HG02763 (cell line): ENCODE data around the gene SSPN.

Experiments used
- ATAC-seq: cut with Tn5 transposase; IDR thresholded peaks from one replicate; pipeline ENCODE4 v1.9.1; 2021; ENCODE audit warnings: mild to moderate bottlenecking, moderate library complexity; ENCODE audit not compliant: unreplicated experiment

SSPN gene

DNA sequence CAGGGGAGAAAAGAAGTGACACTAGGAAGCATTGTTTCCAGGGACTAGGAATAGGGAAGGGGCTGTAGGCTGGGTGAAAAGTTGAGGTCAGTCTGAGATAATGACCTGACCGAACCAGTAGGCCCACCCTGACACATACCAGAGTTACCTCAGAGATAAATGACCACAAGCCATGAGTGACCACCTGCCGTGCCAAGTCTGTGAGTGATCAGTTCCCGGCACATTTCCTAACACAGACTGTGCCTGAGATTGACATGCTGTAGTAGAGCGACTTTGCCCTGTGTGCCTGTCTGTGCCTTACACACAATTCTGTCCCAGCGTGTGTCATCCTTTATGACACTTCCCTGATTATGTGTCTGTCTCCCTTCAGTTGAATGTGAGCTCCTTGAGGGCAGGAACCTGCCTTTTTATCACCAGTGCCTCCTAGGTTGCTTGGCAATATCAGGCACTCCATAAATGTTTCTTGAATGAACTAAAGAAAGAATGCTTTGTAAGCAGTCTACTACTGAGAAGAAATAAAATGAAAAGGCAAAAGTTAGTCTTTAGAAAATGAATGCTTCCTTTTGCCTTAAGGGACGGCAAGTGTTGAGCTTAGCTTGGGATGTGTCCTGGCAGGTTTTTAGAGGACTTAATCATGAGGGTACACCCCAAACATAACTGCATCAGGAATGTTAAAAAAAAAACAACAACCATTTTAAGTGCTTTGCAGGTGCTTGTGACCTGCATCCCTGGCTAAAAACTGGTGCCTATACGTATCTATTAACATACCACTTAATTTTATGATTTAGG is 9.6 kb upstream of the SSPN start:
- ATAC-seq: no peak

DNA sequence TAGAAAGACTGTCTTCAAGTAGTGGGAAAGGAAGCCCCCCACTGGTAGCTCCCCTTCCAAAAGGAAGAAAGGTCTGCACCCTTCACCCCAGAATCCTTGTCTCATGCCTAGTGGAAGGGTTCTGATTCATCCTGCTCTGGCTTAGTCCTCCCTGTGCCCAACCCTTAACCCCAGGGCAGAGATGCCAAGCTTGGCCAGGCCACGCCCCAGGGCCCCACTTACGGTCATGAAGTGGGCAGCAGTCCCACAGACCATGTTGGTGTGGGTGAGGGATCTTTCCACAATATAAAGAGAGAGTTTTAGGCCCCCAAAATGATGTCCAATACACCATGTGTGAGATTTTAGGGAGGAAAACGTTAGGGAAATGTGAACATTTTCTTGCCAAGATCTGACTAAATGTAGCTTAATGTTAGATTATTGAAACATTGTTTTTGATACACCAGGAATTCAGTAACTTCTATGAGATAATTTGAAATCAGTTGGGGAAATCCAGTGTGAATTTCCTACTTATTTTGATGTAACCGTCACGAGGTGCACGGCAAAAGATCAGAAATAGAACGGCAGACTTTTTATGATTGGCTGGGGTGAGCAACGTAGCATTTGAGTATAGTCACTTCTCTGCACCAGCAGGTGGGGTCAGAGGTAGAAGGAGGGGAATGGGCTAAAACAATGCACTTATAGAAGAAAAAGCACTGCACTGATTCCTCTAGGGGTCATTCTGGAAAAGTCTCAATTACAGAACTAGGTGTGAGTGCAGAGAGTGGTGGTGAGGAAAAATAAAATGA is 8.2 kb upstream of the SSPN start:
- ATAC-seq: no peak

DNA sequence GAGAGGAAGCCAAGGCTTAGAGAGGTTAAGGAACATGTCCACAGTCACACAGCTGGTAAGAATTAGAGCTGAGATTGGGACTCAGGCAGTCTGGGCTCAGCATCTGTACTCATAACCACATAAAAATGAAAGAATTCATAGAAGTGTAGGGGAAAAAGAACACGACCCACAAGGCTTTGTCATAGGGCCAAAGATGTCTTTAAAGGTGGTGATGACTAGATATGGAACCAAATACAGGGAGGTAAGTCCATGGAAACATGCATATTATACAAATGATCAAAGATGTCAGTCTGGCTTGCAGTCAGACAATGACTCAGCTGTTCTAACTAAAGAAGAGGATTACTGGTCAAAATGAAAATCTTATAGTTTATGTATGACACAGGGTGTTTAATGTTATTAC is 7.2 kb upstream of the SSPN start:
- no peak for ATAC-seq

DNA sequence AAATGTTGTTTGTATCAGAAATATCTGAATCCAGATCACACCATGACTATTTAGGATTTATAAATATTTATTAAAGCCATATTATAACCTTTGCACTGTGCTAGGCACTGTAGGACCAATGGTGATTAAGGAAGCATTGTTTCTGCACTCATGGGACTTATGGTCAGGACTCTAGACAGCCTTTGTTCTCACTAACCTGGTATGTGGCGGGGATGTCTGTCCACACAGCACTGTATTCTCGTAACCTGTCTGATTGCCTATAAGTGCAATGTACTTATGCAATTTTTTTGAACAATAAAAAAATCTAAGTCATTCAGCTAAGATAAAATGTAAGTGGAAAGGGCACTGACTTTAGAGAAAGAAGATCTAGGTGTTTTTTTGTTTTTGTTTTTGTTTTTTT is 6.7 kb upstream of the SSPN start:
- no peak for ATAC-seq

DNA sequence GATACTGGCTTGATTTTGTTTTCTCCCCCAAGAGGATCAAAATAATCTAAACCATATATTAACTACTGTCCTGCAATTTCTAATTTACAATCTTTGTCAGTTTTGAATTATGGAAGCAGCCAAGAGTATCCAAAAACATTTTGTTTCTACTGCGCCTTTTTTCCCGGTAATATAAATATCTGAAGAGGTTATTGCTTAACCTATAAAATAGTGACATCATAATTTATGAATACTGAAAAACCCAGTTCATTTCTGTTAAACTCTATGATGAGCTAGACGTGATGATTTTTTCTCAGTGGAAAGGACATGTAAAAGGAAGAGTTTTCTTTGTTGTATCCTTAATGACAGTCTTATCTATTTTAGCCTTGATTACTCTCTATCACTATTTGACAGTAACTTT is 3.2 kb upstream of the SSPN start:
- ATAC-seq: no peak

DNA sequence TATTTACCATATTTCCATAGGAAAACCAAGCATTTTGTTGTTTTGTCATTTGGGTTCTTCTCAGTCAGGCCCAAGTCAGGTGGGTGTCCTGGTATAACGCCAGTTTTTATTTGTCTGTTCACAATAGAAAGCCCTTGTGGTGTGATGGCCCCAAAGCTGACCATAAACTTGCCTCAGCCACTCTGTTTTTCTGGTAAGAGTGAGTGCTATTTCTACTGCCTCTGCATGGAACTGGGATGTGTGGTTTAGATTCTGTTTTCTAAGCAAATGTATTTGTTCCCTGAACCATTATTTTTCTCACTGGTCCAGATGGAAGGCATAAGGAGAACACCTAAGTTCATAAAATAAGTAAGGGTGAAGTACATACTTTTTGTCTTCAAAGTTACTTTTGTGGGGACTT is 1.8 kb upstream of the SSPN start:
- no peak for ATAC-seq

DNA sequence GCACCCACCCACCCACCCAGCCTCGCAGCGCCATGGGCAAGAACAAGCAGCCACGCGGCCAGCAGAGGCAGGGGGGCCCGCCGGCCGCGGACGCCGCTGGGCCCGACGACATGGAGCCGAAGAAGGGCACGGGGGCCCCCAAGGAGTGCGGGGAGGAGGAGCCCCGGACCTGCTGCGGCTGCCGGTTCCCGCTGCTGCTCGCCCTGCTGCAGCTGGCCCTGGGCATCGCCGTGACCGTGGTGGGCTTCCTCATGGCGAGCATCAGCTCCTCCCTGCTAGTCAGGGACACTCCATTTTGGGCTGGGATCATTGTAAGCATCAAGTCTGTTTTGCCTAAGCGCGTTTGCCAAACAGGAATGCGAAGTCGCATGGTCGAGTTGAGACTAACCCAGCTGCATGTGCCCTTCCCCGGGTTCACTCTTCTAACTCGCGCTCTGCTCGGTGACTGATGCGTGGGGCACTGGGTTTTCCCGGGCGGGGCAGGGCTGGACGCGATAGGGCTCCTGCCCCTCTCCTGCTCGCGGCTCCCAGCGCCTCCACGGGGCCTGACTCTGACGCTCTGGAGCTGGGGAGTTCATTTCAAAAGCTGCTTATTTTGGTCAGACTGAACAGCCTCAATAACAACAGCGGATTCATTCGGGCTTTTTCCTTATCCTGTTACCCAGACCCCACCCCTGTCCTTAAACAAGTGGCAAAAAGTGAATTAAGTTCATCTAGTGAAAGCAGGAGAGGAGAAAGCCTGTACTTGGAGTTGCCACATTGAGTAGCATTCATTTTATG is 458 bp downstream of the SSPN start:
- peak; percentile 63 for ATAC-seq

DNA sequence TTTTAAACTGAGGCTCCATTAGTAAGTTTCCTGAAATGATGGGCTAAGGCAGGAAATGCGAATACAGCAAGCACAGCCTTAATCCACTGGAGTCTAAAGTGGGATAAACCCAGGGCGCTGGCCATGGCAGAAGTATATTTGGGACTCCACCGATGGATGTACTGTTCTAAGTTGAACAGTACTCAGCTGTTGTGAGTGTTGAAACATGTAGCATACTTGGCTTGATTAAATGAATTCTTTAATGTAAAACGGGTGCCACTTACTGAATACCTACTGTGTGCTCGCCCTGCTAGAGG is 996 bp downstream of the SSPN start:
- no peak for ATAC-seq

DNA sequence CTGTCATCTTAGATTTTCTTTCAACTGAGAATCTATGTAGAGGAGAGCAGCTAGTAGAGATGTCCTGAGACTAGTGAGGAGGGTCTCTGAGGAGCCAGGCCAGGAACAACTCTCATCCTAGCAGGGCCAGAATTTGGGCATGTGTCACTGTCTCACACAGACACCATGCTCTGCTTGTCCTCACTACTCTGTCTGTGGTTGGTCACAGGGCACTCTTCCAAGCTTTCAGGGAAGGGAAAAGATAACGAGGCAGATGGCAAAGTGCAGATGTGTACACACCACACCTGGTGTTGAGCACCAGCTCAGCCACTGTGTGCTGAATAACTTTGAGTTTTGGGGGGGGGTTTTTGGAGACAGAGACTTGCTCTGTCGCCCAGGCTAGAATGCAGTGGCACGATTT is 2.5 kb downstream of the SSPN start:
- no peak for ATAC-seq

DNA sequence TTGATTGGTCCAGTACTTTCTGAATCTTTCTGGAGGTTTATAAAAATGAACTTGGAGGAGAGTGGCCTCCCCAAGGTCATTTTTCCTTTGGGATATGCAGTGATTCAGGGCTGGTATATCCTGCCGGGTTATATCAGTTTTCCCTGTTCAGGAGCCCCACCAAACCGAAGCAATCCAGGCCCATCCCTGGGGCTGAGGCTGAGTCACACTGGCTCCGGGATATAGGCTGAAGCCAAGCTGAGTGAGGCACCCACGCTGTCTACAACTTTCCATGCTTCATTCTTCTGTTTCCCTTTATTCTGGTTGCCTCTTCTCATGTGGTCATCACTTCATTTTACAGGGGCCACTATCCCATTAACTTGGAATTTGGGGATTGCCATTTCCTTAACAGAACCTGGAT is 3.4 kb downstream of the SSPN start:
- ATAC-seq: no peak

DNA sequence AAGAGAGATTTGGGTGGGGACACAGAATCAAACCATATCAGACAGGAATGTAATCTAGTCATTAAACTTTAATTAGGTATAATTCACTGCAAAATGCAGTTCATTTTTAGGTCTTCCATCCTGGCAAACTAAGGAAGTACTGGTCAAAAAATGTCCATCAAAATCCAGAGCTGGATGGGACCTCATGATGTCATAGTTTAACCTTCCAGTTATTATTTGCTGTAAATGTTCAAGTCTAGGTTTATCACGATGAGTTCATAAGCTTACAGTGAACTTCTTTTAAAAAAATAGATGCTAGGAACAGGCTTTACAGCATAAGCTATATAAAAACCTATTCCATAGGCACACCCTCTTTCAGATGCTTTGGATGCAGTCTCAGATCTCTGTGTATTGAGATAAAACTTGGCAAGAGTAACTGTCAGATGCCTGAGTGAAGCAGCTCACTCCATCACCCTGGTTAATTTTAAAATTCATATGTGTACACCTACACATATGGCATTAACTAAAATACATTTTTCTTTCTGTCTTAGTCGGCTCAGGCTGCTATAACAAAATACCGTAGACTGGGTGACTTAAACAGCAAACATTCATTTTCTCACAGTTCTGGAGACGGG is 7.9 kb downstream of the SSPN start:
- ATAC-seq: no peak

DNA sequence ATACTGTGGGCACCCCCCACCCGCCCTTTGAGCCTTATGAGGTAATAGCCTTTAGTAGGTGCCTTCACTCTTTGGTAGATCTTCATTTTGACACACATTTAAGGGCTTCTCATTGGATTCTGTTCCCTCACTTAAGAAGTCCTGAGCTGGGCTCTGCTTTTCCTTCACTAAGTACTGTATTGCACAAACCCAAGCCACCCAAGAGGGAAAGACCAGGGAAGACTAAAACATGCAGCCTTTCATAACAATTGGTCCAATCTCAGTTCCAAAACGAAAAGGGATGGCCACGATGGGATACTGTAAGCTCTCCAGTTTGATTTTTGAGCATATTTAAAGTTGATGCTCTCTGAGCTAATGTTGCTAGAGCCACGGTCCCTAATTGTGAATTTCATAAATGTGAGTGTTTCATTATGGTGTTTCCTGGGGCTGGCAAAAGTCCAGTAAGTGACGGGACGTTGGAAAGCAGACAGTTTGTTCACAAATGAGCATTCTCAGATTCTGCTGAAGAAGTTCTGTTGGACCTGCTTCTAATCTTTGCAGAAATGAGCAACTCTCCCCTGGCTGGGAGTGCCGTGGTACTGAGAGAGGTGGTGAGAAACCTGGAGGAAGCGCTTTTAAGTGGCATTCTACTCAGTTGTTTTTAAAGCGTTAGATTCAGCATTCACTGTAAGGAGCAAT is 9.4 kb downstream of the SSPN start:
- no peak for ATAC-seq

DNA sequence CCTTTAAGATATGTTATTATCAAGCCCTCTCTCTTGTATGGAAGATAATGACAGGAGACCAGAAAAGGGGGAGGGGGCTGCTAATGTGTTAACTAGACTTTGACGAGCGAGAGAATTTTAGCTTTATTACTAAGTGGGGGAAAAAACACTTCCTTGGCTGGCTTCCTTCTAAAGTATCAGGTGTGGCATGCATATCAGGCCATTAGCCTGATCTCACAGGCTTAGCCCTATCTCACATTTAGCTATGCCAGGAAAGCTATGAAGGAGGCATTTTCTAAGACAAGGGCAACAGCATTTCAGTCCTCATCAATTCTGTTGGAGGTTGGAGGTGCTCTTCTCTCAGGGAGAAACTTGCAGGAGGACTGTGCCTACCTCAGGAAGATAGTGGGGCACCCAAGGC is 9.9 kb downstream of the SSPN start:
- no peak for ATAC-seq

DNA sequence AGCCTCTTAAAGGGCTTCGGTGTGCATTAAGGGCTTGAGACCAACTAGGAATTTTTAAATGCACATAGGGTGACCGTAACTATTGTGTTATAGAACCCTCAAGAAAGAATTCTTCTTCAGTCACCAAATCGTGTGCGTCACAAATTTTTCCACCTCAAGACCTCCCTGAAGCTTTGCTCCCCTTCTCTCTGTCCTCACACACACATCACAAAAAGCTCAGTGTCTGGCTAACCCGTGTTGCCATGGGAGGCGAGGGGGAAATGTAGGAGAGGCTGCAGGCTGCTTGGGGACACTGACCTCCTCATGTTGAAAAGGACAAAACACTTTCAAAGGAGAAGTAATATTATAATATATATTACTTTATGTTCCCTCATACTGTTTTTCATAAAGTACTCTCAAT is 10.6 kb downstream of the SSPN start:
- no peak for ATAC-seq

DNA sequence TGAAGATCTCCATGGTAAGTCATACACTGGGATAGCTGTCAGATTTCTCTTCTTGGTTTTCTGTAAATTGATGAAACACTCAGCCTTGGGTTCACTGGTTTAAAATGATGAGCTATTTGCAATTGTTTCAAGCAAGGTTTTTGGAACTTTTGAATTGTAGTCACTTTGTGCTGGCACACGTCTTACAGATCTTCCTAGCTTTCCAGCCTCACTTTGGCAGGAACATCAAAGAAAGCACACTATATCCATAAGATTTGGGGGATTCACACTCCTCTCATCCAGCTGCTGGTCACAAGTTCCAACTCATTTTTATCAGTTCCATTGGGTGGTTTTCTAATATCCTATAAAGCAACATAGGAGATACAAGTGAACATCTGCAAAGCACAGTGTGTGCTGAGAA is 16.0 kb downstream of the SSPN start:
- no peak for ATAC-seq

DNA sequence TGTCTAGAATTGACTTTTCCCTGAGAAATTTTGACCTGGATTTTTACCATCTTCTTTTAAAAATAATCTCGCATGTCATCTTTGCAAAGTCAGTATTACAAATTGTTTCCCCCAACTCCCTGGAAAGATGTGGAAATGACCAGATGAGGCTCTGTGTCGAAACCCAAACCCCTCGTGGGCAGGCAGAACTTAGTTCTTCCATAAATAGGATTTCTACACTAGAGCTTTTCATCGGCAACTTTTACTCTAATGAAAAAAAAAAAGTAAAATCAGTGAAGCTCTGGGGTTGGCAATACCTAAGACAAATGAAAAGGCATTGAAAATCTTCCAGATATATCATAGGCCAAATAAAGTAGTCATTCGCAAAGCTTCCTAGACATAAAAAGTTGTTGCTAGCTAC is 17.0 kb downstream of the SSPN start:
- no peak for ATAC-seq

DNA sequence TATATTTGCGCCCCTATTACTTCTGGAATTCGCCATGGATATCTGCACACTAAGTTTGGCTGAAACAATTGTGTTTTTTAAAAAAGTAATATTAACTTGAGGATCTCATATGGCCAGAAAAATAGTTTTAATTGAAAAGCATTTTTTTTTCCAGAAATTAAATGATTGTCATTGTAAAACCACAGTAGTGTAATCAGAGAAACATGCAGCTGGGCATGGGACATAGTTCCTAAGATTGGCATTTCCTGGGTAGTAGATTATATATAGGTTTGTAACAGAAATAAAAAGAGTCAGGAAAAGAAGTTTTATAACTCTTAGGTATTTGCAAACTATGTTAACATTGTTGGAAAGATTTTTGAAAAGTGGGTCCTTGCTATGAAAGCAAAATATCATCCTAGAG is 17.6 kb downstream of the SSPN start:
- ATAC-seq: no peak

DNA sequence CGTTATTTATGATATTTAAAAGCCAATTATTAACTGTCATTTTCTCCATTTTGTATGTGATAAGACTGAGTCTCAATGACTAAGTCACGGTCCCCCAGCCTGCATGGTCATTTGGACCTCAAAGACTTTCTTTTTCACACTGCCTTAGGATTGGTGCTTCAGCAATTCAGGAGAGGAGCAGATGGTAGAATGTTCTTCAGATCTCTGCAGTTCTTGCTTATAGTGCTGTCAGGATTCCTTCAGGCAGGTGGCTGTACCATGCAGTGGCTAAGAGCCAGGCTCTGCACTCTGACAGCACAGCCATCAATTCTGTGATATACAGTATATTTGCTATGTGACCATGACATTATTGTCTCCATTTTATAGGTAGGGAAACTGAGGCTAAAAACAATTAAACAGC is 18.7 kb downstream of the SSPN start:
- ATAC-seq: no peak

DNA sequence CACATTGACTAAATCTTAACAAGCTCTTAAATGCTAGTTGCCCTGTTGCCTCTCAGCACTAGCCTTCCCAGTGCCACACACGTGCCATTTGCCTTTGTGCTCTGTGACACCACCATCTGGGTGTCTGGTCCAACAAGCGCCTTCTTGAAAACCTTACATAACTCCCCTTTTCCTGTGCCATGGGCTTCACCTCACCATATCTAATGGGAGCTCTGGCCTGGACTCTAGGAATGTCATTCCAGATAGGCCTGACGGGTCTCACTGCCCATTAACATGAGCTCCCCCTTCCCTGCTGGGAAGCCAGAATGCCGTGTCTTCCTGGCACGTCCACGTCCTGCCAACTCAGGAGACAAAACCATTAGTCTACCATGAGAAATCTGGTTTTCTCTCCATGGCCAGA is 24.4 kb downstream of the SSPN start:
- ATAC-seq: no peak

DNA sequence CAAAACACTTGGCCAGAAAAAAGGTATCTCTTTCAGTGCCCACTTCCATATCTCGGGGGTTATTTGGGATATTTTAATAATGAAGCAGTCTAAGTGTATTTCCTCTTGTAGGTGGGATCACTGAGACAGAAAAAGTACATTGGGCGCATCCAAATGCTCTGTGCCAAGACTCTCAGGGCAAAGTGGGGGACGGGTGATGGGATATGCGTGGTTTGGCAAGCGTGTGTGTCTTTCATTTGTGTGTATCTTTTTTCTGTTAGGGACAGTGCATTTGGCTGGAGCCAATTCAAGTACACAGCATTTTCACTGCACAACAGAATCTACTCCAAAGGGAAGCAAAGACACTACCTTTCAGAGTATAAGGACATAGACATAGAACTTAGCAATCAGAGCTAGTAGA is 29.3 kb downstream of the SSPN start:
- ATAC-seq: no peak

DNA sequence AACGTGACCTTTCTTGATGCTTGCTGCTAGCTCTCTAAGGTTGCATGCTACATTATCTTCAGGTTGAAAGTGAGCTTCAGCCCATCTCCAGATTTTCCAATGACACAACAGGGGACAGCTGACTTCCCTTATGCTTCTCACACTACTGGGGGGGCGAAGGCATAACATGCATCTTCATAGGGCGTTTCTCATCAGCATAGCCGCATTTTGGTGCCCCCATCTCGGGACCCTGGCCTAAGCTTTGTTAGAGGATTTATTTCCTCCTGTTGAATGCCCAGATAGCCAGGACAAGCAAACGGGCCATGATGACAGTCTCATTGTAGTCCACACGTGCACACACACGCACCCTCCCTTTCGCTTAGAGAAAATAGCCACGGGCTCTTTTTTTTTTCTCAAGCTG is 30.7 kb downstream of the SSPN start:
- ATAC-seq: no peak
